Islet of Langerhans (tissue), 1 donor: ENCODE results near the gene TULP1.

ENCODE experiments used
- FAIRE-seq: peaks from one replicate; lab custom pipeline; 2011; peaks lifted over from hg19 to GRCh38; lab: Jason Lieb, UNC

Gene TULP1

GRCh38 chr6:35461270-35461669, 51.4 kb downstream of the TULP1 start:
- no peak for FAIRE-seq

GRCh38 chr6:35457907-35458306, 54.8 kb downstream of the TULP1 start:
- FAIRE-seq, result no peak

GRCh38 chr6:35454391-35455110, 58.1 kb downstream of the TULP1 start:
- no peak for FAIRE-seq

GRCh38 chr6:35453236-35453635, 59.5 kb downstream of the TULP1 start:
- FAIRE-seq, result no peak

- no peak for FAIRE-seq
These were observed 60.3 kb downstream of the TULP1 start, which contains the start of gene FANCE for GRCh38 chr6:35452183-35453090. TSS of gene FANCE (plus strand) at chr6:35452338. CDS start at chr6:35452546, 208 bp downstream.

- no peak for FAIRE-seq
These were observed 61.1 kb downstream of the TULP1 start for GRCh38 chr6:35451354-35452182.

GRCh38 chr6:35449287-35449881, 63.3 kb downstream of the TULP1 start:
- FAIRE-seq, result no peak

GRCh38 chr6:35448191-35448590, 64.5 kb downstream of the TULP1 start:
- FAIRE-seq, result no peak
